Measurements from ENCODE around the gene IRF2.
"Not testable (repeated sequence)": the region's sequence is repeated elsewhere in the genome, so short reads cannot be mapped to it uniquely, and the experiment has no call there.

IRF2 gene

DNA sequence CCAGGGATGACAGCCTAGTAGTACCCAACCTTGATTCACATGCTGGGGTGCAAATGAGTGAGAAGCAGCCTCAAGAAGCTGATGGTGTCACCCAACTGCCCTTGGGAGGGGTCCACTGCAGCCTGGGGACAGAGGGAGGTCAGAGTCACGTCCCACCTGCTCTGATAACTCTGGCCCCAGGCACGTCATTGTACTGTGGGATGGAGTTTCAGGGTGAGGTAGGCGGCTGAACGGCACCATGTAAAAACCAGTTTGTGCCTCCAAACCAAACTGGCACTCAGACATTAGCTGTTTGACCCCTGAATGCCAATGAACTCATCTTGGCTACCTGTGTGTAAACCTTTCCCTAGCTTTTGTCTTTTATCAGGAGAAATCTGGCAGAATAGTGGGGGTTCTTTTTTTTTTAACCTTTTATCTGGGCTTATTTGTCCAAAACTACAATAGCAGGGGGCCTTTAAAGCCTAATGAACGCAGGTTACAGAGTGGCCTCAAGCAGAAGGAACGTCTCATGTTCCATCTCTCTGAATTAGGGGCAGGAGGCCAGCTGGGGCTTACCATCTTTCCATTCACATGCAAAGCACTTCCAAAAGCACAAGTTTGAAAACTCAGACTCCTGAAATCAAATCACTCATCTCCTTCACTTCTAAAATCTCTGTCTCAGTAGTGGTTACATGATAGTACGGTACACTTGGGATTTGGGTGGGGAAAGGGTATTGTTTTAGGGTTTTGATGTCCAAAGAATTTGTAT is 89.4 kb downstream of the IRF2 start:
- peak; percentile 45 for DNase-seq

DNA sequence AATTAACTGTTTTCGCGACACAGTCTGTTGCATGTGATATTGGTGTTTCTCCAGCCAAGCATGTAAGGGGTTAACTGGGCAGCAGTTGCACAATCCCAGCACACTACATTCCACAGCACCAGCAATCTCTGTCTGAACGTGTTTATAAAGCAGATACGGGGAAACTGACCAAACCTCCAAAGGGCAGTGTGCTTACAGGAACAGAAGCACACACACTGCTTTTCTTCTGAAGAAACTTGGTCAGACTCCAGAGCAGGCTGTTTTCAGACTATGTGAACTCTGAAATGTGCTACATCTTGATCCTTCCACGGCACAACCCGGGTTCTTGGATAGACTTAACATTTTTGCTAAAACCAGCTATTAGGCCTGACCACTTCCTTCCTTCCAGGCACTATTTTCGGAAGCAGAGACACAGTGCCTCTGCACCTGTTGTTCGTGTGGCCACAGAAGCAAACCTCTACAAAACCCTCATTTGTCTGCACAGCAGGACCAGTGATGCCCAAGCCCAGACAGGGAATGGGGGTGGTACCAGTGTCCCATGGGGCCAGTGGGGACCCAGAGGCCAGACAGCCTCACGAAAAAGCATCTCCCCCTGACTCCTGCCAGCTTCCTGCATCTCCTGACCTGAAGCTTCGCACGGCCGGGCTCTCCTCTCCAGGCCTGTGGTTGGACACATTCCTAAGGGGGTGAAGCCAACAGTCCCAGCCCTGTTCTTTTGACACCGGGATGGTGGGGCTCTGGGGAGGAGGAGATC is 90.1 kb downstream of the IRF2 start:
- DNase-seq, result no peak

DNA sequence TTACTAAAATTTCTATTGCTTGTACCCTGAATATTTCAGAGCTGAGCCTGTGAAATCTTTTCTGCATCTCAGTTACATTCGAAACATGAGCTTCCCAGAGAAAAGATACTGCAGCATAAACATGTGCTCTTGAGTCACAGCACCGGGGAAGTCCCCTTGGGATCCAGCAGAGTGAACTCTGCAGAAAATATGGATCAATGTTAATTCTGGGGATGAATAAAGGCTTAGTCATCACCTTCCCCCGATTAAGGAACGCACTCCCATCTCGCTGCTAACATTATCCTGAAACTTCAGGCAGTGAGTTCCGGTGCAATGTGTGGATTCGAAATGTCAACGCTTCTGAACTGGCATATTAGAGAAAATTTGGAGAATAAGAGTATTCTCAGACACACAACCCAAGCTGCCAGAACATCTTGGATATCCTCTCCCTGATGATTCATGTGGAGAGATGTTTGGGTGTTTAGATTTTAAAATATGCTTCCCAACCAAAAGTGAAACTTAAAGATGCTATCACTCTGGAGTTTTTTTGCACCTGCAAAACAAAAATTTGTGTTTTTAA is 90.8 kb downstream of the IRF2 start:
- no peak for DNase-seq

DNA sequence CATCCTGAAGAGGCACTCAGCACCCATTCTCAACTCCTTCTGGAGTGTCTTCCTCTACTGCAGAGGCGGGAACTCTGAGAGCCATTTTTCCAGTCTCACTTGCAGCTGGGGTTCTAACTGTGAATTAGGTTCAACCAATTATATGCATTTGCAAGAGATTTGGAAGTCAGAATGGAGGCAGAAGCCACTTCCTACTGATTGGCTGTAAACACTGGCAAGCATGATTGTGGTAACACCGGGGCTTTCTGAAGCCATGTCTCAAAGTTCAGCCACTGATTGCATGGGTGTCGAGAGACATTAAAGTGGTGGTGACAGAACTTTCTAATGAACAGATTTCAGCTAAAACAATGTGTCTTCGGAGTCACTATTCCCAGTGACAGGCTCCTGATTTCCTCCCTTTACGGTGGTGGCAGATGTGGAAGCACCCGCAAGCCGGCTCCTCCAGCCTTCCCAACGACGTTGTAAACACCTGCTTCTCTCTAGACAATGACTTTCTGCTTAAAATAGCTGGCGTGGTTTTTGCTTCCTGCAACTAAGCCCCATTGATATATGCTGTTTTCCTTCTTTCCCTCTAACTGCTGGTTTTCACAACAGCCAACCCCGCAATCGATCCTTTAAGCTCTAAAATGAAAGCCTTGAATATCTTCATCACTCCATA is 92.0 kb downstream of the IRF2 start:
- DNase-seq, result peak; percentile 24

DNA sequence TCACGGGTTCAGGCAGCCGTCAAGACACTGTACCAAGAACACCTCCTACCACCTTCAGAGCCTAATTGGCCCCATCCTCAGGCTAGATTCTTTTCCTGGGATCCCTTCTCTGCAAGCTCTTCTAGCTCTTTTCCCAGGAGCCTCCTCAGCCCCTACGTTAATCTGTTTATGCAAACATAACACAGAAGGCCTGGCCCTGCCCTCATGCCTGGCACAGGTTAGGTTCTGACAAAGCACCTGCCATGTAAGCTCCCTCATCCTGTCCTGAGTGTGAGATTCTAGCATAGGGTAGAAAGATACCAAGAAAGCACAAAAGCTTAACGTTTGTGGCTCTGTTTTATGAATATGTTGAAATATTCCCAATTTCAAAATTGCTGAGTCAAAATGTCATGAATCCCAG is 93.6 kb downstream of the IRF2 start:
- no peak for DNase-seq

DNA sequence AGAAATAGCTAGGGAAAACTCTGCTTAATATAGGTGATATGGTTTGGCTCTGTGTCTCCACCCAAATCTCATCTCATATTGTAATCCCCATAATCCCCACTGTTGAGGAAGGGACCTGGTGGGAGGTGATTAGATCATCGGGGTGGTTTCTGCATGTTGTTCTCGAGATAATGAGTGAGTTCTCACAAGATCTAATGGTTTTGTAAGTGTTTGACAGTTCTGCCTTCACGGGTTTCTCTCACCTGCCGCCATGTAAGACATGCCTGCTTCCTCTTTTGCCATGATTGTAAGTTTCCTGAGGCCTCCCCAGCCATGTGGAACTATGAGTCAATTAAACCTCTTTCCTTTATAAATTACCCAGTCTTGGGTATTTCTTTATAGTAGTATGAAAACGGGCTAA is 94.1 kb downstream of the IRF2 start:
- DNase-seq, result not testable (repeated sequence)

DNA sequence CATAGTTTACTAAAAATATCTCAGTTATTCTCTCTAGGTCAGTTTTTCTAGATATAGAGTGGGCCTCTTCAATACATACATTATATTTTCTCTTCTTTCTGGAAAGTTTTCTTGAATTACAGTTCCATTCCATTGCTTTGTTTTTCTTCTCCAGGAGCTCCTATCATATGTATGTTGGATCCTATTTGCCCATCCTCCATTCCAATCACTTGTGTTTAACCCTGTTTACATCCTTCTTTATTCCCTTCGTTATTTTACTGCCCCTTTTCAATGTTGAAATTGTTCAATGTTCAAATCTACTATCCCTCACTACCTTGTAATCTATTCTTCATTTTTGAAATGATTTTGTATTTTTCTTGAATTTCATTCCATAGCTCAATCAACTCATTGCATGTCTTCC is 97.4 kb downstream of the IRF2 start:
- no peak for DNase-seq

DNA sequence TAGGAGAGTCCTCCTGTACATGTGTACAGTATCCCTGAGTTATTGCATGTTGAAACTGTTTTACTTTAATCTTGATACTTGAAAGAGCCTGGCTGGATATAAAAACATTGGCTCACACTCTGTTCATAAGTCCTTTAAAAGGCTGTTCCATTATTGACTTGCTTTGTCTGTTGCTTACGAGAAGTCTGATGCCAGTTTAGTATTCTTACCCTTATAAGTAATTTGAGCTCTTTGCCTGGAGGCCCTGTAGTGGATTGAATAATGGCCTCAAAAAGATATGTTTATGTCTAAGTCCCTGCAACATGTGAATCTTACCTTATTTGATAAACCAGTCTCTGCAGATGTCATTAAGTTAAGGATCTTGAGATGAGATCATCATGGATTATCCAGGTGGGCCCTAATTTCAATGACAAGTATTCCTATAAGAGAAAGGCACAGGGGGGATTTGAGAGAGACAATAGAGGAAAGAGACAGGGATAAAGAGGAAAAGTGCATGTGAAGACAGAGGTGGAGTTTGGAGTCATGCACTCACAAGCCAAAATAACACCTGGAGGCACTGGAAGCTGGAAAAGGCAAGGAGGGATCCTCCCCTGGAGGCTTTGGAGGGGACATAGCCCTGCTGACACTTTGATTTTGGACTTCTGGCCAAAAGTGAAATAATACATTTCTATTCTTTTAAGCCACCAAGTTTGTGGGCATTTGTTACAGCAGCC is 98.1 kb downstream of the IRF2 start:
- DNase-seq, result no peak

DNA sequence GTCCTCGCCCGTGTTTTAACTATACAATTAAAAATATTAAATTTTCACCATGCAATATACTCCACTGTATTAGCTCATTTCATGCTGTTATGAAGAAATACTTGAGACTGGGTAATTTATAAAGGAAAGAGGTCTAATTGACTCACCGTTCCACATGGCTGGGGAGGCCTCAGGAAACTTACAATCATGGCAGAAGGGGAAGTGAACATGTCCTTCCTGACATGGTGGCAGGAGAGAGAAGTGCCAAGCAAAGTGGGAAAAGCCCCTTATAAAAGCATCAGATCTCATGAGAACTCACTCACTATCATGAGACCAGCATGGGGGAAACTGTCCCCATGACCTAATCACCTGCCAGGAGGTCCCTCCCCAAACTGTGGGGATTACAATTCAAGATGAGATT is 98.7 kb downstream of the IRF2 start:
- not testable (repeated sequence) for DNase-seq

DNA sequence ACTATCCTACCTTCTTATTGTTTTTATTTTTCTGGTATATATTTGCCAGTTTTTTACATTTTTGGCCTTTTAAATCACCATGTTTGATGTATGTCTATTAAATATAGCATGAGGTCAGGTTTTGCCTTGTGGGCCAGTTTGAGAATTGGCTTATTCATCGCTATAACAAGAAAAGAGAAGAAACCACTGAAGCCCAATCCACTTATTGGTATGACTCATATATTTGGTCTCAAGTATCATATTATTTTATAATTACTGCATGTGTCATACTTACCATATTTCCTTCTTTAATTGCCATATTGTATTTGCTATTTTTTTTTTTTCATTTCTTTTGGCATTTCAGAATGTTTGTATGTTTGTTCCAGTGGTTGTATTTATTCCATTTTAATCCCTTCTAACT is 99.3 kb downstream of the IRF2 start:
- no peak for DNase-seq

DNA sequence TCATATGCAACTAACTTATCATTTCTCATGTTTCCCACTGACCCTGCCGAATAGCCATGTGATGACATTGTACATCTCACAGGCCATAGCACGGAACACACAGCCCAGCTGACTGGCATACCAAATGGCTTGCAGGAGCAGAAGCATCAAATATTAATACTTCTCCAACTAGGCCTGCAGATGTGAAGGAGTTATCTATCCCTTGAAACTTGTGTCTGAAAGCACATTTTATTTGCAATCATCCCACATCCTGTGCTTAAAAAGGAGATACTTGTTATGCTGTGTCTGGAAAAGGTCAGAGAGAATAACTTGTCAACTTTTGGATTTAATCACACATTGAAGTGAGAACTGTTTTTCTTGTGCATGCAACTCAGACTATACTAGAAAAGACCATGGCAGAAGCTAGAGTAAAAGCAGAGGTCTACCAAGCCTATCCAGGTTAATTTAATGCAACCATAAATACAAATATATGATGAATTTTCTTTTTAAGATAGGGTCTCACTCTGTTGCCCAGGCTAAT is 100.4 kb downstream of the IRF2 start:
- DNase-seq, result no peak

DNA sequence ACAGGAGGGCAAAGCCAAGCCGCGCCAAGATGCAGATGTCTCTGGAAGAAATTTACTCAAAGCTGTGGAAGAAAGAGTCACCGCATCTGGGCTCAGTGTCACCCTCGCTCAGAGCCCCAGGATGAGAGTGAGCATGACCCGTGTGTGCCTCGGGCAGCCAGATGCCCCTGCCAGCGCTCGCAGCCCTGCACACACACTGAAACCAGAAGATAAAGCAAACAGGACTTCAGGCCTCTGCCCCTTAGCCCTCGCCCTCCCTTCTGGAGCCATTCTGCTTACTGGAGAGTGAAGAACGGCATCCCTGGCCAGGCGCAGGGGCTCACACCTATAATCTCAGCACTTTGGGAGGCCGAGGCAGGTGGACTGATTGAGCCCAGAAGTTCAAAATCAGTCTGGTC is 103.0 kb downstream of the IRF2 start:
- no peak for DNase-seq

DNA sequence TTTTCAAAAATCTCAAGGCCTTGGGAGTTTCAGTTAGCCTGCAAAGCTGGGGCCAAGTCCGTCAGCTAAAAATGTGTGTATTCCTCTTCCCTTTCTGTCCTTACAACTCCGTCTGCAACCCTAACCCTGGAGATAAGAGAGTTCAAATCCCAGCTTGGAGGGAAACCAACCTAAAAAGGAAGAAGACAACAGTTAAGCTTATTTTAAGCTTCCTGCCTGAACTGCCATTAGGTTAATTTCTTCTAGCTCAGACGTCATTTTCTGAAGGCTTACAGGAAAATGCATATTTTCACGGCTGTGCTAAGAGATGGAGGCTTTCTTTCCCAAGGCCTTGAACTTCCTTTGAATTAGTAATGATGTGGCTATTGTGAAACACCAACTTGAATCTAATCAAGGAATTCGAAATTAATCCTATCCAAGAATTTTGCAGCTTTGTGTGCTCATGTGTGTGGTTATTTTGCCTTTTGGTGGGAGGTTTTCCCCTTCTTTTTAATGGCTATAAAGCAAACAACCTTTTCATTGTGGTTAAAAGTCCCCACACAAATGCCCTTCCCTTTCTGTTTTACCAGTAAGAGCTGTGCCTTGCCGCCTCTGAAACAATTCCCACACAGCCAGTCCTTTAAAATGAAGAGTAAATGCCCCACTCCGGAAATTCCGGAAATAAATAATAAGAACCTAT is 103.5 kb downstream of the IRF2 start:
- DNase-seq, result no peak

DNA sequence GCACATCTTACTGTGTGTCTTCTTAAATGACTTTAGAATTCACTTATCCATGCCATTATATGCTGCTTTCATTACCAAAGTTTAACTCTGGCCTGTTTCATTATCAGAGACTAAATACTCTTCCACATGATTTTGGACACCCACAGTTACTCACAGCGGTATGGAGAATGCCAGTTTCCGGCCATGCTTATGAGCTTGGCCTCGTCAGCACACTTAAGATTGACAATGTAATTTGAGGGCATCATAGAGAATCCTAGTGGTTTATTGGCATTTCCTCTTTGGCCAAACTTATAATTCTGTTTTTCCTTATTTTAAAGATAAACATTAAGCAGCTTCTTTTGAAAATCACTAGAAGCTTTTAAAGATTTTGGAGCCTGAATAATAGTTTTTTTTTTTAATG is 104.5 kb downstream of the IRF2 start:
- no peak for DNase-seq

DNA sequence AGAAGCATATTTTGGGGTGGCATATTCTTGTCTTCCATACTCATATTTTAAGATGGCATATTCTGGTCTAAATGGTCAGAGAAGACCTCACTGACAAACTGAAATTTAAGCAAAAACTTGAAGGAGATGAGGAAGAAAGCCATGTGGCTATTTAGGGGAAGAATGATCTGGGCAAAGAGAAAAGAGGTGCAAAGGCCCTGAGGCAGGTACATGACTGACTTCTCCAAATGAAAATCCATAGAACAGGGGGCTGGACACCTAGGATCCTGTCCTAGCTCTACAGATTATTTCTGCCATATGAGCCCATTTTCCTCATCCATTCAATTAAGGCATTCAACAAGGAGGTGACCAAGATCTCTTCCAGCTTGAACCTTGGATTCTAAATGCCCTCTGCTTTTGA is 105.6 kb downstream of the IRF2 start:
- DNase-seq, result no peak

DNA sequence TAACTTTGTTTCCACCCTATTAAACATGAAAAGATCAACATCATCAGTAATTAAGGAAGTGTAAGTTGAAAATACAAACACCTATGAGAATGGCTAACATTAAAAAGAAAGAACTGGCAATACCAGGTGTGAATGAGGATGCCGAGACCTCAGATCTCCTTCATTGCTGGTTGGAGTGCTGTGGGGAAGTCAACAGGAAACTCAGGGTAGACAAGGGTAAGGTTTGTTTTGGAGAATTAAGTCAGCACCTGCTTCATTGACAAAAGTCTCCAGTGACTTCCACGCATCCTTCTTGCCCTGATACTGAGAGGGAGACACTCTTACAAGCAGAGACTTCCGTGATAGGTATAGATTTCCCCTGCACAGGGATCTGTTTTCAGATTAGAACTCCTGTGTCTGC is 106.1 kb downstream of the IRF2 start:
- DNase-seq, result no peak

DNA sequence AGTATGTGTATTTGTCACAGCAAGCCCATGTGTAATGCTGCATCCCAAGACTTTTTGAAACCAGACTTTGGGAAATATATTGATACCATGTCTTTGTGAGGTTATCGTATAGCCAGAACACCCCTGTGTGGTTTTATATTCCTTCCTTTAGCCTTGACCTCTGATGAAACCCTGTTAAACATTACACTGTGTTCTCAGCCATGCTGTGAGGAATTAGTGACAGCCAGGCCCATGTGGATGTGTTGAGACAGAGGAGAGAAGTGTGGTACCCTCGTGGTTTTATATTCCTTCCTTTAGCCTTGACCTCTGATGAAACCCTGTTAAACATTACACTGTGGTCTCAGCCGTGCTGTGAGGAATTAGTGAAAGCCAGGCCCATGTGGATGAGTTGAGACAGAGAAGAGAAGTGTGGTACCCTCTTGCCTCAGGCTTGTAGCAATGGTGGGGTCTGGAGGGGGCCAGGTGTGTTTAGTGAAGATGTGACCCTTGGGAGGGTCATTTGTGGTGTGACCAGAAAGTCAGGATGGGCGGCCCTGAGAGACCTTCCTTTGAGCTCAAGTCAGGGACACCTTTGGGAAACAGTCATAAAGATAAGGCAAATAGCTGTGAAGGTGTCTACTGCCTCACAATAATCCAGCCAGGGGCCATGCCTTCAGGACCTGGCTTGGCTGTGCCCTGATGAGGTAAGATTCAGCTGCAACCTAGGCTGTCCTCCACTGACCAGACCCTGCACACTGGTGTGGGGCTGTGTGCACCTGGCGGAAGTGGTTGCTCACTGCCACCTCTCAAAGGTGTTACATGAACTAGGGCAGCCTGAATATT is 110.0 kb downstream of the IRF2 start:
- no peak for DNase-seq

DNA sequence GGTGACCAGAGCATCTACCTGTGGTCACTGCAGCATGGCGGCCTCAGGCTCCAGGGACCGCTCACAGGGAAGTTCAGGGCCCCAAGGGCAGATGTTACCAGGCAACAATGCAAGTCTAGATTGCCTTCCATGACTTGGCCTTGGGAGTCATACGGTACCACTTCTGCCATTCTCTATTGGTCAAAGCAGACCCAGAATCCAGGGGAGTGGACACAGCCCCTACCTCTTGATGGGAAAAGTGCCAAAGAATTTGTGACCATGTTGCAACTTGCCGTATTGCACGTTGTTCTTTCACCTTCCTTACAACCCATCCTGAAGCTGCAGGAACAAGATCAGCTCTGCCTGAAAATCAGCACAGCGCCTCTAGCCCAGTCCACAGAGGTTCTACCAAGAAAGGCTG is 111.1 kb downstream of the IRF2 start:
- no peak for DNase-seq

DNA sequence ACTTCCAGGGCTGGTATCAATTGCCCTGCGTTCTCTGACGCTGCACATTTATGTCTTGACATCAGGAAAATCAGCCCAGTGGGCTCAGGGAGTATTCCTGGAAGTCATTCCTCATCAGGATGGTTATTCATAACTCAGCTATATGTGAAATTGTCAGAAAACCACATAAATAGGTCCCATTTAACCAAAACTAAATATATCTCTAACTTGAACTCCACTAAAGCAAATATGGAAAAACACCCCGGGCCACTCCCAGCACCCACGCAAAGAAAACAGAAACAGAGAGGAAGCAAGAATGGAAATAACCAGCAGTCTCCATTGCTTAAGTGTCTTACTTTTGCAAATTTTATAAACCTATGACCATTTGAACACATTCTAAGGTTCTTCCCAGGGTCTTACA is 112.0 kb downstream of the IRF2 start:
- no peak for DNase-seq

DNA sequence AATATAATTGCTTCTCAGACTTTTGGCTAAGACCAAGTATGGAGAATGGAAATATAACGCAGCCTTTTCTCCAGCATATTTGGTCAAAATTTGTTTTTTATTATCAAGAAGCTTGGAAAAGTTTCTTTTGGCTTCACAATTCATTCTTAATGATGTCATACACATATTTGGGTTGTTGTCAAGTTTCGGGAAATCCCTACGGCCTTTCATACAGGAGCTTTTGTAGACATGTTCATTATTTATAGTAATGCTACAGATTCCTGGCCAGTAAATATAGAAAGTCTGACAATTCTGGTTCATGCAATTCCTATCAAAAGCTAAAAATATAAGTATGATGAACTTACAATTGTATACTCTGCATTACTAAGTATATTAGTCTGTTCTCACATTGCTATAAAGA is 112.9 kb downstream of the IRF2 start:
- no peak for DNase-seq

DNA sequence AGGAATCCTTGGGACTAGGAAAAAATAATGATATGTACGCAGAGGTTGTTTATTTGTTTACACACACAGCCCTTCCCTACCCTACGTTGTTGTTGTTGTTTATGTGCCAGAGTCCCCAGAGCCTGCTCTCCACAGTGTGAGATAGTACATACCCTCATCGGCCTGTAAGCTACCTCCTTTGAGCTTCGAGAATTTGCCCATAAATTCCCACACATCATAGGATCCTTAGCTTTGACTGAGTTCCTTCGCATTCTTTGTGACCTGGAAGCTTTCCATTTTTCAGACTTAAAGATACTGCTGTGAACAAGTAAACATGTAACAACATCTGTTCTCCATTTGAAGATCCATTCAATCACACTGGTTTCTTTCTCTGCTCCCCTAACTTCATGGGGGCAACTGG is 114.5 kb downstream of the IRF2 start:
- DNase-seq, result no peak

Measured in NCI-H526 treated with DMSO at 0.1 percent for 48 hours (cell line).